Activated naive CD4-positive, alpha-beta T cell treated with anti-CD3 and anti-CD28 coated beads, Interleukin-2, amount 50 U/mL, for 16 hours (primary cell): ENCODE data around the gene HNRNPA0.
A peak's percentile ranks its signal among the peaks of the same experiment; 100 is the strongest.

Source experiments
- DNase-seq: peaks from one replicate; pipeline ENCODE4 v3.0.0-alpha.2; 2020

HNRNPA0 gene

DNA sequence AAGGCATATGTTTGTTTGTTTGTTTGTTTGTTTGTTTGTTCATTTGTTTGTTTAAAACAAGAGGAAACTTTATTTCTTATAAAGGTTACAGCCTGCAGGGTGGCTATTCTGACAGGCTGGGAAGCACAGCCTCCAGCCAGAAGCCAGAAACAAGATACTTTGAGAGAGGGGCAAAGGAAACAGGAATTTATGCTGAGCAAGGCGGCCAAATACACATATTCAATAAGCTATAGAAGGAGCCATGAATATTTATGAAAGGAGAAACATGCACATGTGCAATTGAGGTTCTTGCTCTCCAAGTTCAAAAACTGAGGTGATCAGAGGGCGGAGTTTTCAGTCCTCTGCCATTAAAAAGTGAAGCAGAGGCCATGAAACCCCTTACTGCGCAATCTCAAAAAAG, 37.8 kb downstream of the HNRNPA0 start:
- DNase-seq = no peak

DNA sequence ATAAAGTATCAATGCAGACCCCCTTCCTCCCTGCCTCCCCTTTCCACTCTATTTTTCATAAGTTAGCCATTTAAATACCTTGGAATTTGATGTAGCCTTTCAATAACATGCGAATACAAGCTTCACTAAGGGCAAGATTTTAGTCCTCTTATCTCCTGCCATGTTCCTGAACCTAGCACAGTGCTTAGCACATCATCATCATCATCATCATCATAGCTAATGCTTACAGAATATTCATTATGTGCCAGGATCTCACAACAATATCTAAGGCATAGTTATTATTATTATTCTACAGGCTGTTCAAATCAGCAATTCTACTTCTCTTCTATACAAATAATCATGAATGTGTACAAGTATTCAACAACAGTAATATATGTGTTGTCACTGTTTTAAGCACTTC, 38.7 kb downstream of the HNRNPA0 start:
- no peak for DNase-seq

DNA sequence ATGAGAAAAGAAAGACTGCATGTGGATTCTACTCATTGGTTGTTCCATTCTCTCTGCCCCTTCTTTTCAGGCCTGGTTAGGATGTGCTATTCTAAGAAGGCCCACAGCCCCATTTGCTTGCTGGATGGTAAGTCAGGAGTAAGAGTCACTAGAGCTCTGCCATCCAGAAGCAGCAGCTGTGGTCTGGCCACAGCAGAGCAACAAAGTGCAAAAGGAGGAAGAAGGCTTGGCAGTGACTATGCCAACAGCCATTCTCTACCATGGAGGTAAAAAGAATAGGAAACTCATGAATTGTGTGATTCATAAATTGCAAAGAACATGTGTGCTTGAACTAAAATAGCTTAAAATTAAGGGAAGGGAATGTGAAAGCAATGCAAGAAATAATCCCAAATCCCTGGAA, 39.2 kb downstream of the HNRNPA0 start:
- DNase-seq = no peak

DNA sequence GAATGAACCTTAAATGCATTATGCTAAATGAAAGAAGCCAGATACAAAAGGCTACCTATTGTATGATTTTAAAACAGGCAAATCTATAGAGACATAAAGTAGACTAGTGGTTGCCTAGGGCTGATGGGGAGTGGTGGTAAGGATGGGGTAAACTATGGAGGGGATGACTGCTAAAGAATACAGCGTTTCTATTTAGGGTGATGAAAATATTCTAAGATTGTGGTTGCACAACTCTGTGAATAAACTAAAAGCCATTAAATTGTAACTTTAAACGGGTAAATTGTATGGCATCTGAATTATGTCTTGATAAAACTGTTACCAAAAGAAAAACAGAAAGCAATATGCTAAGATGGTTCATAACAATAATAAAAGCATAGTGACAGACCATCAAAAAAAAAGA, 39.7 kb downstream of the HNRNPA0 start:
- no peak for DNase-seq

DNA sequence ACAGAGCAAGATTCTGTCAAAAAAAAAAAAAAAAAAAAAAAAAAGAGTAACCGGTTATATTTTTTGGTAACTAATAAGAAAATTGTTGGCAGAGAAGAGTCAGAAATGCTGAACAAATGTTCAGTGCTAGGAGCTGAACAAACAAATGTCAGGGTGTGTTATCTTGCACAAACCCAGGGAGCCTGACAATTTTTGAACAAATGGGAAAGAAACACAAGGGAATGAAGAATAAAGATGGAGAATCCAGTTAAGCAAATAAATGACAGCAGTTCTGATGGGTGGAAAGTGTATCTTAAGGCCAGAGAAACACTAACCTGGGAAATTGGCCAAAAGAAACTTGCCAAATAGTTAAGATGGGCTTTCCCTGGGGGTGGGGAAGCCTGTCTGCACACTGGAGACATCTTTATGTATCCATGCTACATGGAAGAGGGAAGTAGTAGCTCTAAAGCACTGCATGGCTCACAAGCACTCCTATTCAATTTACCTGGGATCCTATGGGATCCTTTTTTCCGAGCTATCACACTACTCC, 42.0 kb downstream of the HNRNPA0 start:
- DNase-seq = no peak

DNA sequence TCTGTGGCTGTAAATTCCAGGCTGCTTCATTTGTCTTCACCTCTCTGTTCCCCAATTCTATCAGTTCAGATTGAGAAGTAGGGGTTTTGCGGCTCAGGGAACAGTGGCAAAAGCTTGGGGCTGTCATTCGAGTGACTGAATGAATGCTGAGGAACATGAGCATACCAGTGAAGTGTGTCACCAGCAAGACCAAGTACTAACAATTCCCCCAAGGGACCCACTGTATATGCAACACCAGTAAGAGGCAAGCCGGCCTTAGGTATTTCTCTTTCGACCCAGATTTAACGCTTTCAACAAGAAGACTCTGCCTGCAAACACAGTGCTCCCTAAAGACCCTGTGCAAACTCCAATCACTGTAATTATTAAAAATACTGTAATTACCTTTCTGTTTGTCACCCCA, 44.1 kb downstream of the HNRNPA0 start:
- DNase-seq = no peak

DNA sequence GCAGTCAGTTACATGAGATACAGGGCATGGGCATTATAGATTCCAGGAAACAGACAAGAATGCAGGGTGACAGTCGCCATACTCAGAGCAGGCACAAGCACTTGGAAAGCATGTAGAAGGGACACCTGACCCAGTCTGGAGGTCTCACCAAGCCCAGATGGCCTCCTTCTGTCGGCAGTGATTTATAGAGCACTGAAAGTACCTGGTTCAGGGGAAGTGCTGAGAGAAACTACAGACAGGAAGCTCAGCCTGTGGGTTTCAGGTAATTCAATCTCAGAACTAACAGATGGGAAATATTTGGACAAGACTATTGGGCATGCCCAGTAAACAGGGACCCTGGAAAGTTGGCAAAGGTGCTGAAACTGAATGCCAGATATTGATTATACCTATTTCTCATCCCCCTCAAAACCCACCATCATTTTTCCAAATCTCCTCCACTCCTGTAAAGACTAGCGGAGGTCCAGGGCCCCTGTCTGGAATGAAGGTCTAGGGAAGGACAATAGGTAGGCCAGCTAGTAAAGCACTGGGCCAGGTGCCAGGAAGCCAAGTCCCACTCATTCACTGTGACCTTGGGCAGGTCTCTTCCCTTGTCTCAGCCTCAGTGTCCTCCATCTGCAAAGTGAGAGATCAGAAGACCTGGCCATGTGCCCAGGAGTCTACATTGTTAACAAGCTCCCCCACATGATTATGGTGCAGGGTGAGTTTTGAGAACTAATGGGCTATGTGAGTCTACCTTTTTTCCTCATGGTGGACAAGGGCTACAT, 45.2 kb downstream of the HNRNPA0 start:
- DNase-seq = no peak

DNA sequence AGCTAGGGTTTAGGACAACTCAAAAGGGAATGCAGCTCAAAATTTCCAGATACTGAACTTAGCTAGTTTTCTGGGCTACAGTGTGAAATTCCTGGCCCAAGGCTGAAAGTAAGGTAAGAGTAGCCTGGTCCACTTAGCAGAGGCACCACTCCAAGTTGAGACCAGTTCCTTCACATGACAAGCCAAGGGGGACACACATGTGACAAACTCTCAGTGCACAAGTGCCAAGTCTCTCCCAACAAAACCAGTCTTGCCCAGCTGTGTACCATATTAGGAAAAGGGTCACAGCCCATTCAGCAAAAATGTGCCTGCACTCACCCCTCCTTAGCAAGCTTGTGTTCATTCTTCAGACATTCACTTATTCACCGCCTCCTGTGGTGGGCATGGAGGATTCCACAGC, 46.1 kb downstream of the HNRNPA0 start:
- no peak for DNase-seq

DNA sequence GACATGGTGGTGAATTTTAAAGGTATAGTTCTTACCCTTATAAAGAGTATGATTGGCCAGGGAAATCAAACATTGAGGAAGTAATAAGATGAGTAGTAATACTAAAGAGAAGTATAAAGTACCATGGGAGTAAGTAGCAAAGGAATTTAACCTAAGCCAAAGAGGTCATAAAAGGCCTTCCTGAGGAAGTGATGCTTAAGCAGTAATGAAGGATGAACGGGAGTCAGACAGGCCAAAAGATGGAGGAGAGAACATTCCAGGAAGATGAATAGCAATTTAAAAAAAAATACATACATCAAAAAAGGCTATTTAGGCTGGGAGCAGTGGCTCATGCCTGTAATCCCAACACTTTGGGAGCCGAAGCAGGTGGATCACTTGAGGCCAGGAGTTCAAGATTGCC, 47.3 kb downstream of the HNRNPA0 start:
- DNase-seq = no peak

DNA sequence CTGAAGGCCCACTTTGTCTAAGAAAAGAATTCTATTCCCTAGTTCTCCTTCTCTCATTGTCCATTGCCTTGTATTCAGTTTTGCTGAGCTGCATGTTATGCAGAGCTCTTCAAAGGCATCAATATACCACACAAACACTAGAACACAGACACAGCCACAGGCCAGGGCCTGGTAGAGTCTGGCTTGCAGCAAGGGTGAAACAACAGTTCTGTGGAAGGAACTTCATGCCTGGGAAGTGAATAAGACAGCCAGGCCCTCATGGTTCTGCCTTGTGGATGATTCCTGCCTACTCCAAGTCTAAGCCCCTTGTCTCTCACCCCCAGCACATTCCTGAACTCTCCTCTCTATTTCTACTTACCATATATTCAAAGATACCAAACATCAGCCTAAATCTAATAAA, 49.1 kb downstream of the HNRNPA0 start:
- DNase-seq = no peak

DNA sequence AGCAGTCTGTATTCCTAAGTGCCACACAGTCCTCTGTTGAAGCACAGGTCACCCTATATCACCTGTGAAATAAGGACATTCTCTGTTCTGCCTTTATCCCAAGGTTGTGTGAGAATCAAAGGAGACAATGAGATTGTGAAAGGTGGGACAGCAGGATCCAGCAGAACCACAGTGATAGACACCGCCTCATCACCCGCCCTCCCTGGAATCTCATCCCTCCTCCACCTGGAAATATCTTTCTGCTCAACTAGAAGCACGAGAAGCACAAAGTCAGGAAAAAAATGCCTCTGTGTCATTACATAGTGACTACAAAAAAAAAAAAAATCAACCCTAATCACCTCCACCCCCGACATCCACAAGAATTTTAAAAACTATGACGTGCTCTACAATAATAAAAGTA, 50.6 kb downstream of the HNRNPA0 start:
- no peak for DNase-seq

DNA sequence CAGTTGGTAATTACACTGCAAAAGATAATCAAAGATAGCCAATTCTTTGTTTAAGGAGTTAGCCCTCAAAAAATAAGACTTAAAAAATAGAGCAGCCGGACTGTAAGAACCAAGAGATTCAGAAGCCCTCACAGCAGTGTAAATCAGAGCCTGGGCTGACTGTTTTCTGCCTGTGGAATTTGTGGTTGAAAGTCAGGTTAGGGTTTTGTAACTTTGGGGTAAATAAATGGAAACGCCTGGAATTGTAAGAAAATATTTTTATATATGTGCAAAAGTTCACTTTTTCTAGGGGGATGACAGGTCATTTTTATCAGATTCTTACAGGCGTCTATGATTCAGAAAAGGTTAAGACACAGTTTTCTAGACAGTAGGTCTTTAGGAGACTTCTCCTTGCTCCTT, 53.9 kb downstream of the HNRNPA0 start:
- no peak for DNase-seq

DNA sequence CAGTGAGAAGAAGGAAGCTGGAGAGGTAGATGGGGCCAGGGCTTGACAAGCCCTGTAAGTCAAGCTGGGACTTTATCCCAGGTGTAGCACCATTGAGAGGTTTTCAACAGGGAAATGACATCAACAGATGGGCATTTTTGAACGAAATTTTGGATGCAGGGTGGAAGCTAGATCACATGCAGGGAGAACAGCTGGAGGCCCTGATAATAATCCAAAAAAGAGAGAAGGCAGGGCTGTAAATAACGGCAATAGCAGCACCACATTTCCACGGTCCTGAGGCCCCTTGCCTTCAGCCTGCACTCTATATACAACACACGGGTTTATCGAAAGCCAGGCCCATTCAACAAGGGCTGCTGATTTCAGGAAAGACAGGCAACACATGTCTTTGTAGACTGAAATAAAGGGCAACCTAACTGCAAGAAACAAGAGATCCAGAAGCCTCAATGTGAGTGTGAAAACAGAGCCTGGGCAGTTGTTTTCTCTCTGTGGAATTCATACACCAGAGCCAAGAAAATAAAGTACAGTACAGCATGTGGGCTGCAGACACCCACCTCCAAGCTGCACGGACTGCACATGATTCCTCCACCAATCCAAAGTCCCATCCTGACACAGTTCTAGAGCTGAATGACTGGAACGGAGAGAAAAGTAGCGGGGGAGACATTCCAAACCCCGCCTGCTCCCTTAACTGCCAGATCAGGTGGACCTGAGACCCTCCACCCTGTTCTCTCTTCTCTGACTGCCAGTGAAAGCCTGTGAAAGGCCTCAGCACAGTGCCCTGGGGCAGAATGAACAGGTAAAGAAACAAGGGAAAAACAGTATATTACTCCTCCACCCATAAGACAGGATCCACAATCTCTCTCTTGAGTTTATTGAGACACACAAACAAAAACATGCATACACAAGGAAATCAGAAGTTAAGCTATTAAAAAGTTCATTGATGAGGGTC, 54.6 kb downstream of the HNRNPA0 start:
- no peak for DNase-seq

DNA sequence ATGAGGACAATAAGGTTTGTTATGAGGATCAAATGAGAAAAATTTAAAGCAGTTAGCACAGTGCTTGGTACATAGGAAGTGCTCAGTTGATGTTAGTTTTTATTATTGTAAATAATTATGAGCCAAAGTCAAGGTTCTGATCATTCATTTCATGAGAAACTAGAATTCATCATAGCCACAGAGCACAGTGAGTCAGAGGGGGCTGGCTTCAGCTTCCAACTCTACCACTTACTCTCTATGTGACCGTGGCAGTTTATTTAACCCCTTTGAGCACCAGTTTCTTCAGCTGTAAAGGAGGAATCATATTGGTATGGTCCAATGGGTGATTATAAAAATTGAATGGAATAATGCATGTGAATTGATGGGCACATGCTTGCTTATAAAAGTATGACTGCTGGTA, 57.7 kb downstream of the HNRNPA0 start:
- DNase-seq = peak; percentile 60

DNA sequence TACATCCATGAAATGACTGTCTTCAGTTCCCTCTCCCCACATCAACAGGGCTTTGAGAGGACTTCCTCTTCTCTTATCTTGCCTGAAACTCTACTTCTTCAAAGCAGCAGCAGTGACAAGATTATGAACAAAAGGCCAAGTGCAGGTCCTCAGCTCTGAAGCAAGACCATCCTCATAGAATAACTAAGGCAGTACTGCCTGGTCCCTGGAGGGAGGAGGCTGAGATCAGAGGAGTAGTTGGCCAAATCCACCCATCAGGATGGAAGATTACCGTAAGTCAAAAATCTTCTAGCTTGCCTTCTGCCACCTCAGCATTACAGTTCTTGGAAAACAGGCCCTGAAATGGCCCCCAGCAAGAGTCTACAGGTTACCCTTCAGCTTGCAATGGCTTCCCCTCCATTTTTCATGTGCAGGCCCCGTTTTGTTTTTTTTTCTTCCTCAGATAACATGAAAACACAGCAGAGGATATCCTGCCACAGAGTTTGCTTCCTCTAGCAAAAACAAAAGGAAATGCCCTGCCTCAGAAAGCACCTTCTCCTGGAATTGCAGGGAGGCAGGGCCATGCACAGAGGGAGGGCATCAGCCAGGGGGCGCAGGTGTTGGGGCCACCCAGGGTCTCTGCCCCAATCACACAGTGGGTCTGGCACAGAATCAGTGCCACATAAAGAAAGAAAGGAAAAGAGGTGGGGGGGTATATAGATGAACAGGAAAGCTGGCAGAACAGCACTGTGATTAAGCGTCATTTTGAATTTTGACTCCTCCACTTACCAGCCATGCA, 58.3 kb downstream of the HNRNPA0 start:
- no peak for DNase-seq
